Mesothelial cell of epicardium (in vitro differentiated cells): Measurements from ENCODE around the gene ZNF558. TPM values are rescaled to one million over a fixed set of nuclear protein-coding genes. Genes with fewer than 3 reads are reported as not detected.

Source experiments
- DNase-seq, 2 experiments: peaks; one replicate each; pipeline ENCODE4 v3.0.0; 2021; ENCODE audit warnings: low spot score in 2 of 2; ENCODE audit not compliant: unreplicated experiment in 2 of 2
- H3K27ac Mint-ChIP-seq: 2 replicates; pipeline ENCODE4 v1.8.0; 2021; ENCODE audit warnings: mixed read lengths
- H3K27me3 Mint-ChIP-seq: 2 replicates; pipeline ENCODE4 v1.8.0; 2021; ENCODE audit warnings: low read depth, mixed read lengths
- H3K36me3 Mint-ChIP-seq: 2 replicates; pipeline ENCODE4 v1.8.0; 2021; ENCODE audit warnings: mixed read lengths
- H3K4me1 Mint-ChIP-seq: 2 replicates; pipeline ENCODE4 v1.8.0; 2021; ENCODE audit warnings: mixed read lengths
- H3K4me3 Mint-ChIP-seq: 2 replicates; pipeline ENCODE4 v1.8.0; 2021; ENCODE audit warnings: mild to moderate bottlenecking, moderate library complexity, mixed read lengths
- H3K9me3 Mint-ChIP-seq: 2 replicates; pipeline ENCODE4 v1.8.0; 2021; ENCODE audit warnings: mixed read lengths
- total RNA-seq: library from RNA; stranded (reverse); gene quantifications from 3 replicates; pipeline ENCODE4 v1.2.1, GENCODE V29; 2021
- TF ChIP-seq, protein P1 (sequence below): fragments of 200-600 bp; sonication (generic); IDR thresholded peaks from one replicate; pipeline ENCODE4 v1.5.0; 2021; ENCODE audit warnings: antibody characterized with exemption; ENCODE audit not compliant: unreplicated experiment

ZNF558 gene
- total RNA-seq, 1 donor from 2014 or later = 81.2 TPM

DNA sequence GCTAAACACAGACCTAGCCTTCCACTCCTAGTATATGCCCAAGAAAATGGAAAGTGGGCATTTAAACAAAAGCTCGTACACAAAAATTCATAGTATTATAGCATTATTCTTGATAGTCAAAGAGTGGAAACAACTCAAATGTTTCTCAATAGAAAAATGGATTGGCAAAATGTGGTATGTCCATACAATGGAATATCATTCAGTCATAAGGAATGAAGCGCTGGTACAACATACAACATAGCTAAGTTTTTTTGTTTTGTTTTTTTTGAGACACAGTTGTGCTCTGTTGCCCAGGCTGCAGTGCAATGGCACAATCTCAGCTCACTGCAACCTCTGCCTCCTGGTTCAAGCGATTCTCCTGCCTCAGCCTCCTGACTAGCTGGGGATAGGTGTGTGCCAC, 11.9 kb downstream of the ZNF558 start:
- no peak overlapping the region for H3K4me3 Mint-ChIP-seq
- H3K9me3 Mint-ChIP-seq = peaks cover 53% of the 10 kb centered on the region
- H3K27ac Mint-ChIP-seq = no peak overlapping the region
- no peaks in the 10 kb centered on the region for H3K27me3 Mint-ChIP-seq
- DNase-seq = no peak
- H3K36me3 Mint-ChIP-seq = peaks cover 96% of the 10 kb centered on the region
- H3K4me1 Mint-ChIP-seq = no peaks in the 10 kb centered on the region
- TF ChIP-seq, protein P1, sequence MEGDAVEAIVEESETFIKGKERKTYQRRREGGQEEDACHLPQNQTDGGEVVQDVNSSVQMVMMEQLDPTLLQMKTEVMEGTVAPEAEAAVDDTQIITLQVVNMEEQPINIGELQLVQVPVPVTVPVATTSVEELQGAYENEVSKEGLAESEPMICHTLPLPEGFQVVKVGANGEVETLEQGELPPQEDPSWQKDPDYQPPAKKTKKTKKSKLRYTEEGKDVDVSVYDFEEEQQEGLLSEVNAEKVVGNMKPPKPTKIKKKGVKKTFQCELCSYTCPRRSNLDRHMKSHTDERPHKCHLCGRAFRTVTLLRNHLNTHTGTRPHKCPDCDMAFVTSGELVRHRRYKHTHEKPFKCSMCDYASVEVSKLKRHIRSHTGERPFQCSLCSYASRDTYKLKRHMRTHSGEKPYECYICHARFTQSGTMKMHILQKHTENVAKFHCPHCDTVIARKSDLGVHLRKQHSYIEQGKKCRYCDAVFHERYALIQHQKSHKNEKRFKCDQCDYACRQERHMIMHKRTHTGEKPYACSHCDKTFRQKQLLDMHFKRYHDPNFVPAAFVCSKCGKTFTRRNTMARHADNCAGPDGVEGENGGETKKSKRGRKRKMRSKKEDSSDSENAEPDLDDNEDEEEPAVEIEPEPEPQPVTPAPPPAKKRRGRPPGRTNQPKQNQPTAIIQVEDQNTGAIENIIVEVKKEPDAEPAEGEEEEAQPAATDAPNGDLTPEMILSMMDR = no peak

DNA sequence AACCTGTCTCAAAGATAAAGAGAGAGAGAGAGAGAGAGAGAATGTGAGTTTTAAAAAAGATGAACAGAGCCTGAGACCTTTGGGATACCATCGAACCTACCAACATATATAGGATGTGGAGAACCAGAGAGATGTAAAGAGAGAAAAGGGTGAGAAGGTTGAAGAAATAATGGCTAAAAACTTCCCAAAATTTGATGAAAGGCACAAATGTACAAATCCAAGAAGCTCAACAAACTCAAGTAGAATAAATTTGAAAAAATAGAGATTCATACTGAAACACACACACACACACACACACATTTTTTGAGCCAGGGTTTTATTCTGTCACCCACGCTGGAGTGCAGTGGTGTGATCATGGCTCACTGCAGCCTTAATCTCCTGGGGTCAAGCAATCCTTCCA, 16.3 kb downstream of the ZNF558 start:
- no peak for DNase-seq
- H3K27me3 Mint-ChIP-seq = no peaks in the 10 kb centered on the region
- peaks cover 99% of the 10 kb centered on the region for H3K36me3 Mint-ChIP-seq
- H3K9me3 Mint-ChIP-seq = peaks cover 86% of the 10 kb centered on the region
- H3K27ac Mint-ChIP-seq = no peak overlapping the region
- H3K4me1 Mint-ChIP-seq = no peaks in the 10 kb centered on the region
- no peak overlapping the region for H3K4me3 Mint-ChIP-seq
- TF ChIP-seq, protein P1 = no peak

DNA sequence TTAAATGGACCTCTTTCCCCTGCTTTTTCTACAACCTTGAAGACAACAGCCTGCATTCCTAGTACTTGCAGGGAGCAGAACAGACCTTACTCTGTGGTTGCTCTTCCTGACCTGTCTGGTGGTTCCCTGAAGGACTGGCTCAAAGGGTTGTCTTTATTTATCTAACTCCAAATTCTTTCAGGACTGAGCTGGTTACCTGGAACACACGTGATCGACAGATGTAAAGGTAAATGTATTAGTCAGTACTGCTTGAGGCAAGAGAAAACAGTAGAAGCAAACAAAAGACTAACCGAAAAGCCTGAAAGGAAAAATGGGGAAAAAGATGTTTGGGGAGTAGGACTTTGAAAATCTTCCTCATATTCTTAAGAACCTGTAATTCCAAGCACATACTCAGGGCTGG, 17.9 kb downstream of the ZNF558 start:
- H3K4me3 Mint-ChIP-seq = no peak overlapping the region
- no peak overlapping the region for H3K27ac Mint-ChIP-seq
- no peak for DNase-seq
- H3K9me3 Mint-ChIP-seq = peaks cover 83% of the 10 kb centered on the region
- H3K27me3 Mint-ChIP-seq = no peaks in the 10 kb centered on the region
- peaks cover 97% of the 10 kb centered on the region for H3K36me3 Mint-ChIP-seq
- H3K4me1 Mint-ChIP-seq = no peaks in the 10 kb centered on the region
- TF ChIP-seq, protein P1 = no peak

DNA sequence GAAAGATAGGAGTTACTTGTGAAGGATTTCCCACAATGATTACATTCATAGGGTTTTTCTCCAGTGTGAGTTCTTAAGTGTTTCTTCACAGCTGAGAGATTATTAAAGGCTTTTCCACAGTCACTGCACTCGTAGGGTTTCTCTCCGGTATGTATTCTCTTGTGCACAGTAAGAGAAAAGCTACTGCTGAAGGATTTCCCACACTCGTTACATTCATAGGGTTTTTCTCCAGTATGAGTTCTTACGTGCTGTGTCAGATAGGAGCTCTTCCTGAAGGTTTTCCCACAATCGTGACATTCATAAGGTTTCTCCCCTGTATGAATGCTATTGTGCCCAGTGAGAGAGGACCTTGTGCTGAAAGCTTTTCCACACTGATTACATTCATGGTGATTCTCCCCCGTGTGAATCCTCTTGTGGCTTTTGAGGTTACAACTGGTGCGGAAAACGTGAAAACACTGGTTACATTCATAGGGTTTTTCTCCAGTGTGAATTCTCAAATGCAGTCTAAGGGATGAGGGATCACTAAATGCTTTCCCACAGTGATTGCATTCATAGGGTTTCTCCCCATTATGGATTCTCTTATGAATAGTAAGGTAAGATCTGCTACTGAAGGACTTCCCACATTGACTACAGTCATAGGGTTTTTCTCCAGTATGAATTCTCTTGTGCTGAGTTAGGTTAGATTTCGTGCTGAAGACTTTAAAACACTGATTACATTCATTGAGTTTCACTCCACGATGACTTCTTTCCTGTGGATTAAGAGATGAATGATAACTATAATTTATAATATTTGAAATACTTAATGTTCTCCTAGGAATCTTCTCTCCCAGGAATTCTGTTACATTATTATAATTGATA, 20.6 kb downstream of the ZNF558 start:
- peaks cover 95% of the 10 kb centered on the region for H3K36me3 Mint-ChIP-seq
- no peak for DNase-seq
- H3K27me3 Mint-ChIP-seq = no peaks in the 10 kb centered on the region
- H3K27ac Mint-ChIP-seq = no peak overlapping the region
- H3K4me3 Mint-ChIP-seq = no peak overlapping the region
- TF ChIP-seq, protein P1 = no peak
- no peaks in the 10 kb centered on the region for H3K4me1 Mint-ChIP-seq
- peaks cover 76% of the 10 kb centered on the region for H3K9me3 Mint-ChIP-seq

DNA sequence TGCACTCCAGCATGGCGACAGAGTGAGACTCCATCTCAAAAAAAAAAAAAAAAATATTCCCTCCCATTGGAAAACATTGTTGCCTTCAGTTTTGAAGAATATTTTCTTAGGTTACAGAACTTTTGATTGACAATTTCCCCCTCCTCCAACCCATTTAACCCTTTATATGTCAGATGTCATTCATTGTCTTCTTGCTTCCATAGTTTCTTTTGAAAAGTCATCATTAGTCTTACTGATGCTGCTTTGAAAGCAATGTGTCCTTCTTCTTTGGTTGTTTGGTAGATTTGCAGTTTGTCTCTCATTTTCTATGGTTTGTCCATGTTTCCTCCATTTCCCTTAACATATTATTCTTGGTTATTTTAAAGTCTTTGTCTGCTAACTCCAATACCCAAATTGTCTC, 25.4 kb downstream of the ZNF558 start:
- Mint-ChIP-seq H3K36me3 (peaks cover 82% of the 10 kb centered on the region), H3K4me1 (no peaks in the 10 kb centered on the region), H3K27me3 (no peaks in the 10 kb centered on the region), H3K27ac (no peak overlapping the region), H3K4me3 (no peak overlapping the region), H3K9me3 (peaks cover 61% of the 10 kb centered on the region)
- DNase-seq = no peak
- TF ChIP-seq, protein P1 = no peak
